K562 (cell line): ENCODE results near the gene PCNX4. TPM values are rescaled to one million over a fixed set of nuclear protein-coding genes. Genes with fewer than 3 reads are reported as not detected.

Experiments used
- ATAC-seq: fragments of 200-7000 bp; cut with Tn5 transposase; 3 replicates; pipeline ENCODE4 v1.9.1; 2020; ENCODE audit warnings: moderate library complexity
- BruUV-seq: library from RNA; stranded (reverse); fragments of 400-500 nt; replicated peaks from 2 replicates; lab custom pipeline; 2021; lab: Mats Ljungman, UMichigan
- CTCF ChIA-PET: fragments of 300-600 bp; formaldehyde crosslinking; extraction: SDS; loops from one replicate; lab custom pipeline; 2021; ENCODE audit warnings: low intra/inter-chr PET ratio; lab: Yijun Ruan, JAX
- POLR2A ChIA-PET: fragments of 300-600, 350-650 bp; sonication (Branson Sonifier 250); formaldehyde crosslinking; extraction: SDS; loops from one replicate; lab custom pipeline; 2021; ENCODE audit warnings: antibody characterized with exemption, inconsistent platforms; lab: Yijun Ruan, JAX
- DNase-seq, 4 experiments: peaks; one replicate each; pipeline versions ENCODE4 v3.0.0 to v3.0.0-alpha.2; 2011 to 2018; ENCODE audit warnings: low spot score in 3 of 4, mixed read lengths in 3 of 4; ENCODE audit errors: extremely low read depth in 1 of 4
- FAIRE-seq: peaks from 2 replicates; lab custom pipeline; 2011; peaks lifted over from hg19 to GRCh38; lab: Jason Lieb, UNC
- H2AFZ ChIP-seq: 2 replicates; pipeline ENCODE4 v1.6.0; 2011; ENCODE audit warnings: low read depth, low read length, control low read depth, inconsistent platforms
- H3K27ac ChIP-seq: fragments of 200-600 bp; 3 replicates; pipeline ENCODE4 v1.8.0; 2011; ENCODE audit warnings: low read depth, mild to moderate bottlenecking, control low read depth, inconsistent platforms, low read length, moderate library complexity, mixed read lengths; ENCODE audit errors: extremely low read depth
- H3K27me3 ChIP-seq, 2 experiments: fragments of 300-600 bp in 1 of 2; 2 replicates in 1 of 2; 3 replicates in 1 of 2; pipeline versions ENCODE4 v1.6.0 to v1.8.0; 2011; ENCODE audit warnings: inconsistent platforms in 2 of 2, low read length in 2 of 2, mild to moderate bottlenecking in 1 of 2, mixed read lengths in 1 of 2, moderate library complexity in 1 of 2; ENCODE audit not compliant: control insufficient read depth in 2 of 2, insufficient read depth in 2 of 2
- H3K36me3 ChIP-seq: fragments of 300-600 bp; 3 replicates; pipeline ENCODE4 v1.8.0; 2011; ENCODE audit warnings: mild to moderate bottlenecking, low read length, inconsistent platforms; ENCODE audit not compliant: control insufficient read depth, insufficient read depth
- H3K4me1 ChIP-seq, 2 experiments: fragments of 200-600 bp in 1 of 2; replicated peaks in 1 of 2; 2 replicates in 1 of 2; 3 replicates in 1 of 2; pipeline versions ENCODE4 v1.5.1 to v1.8.0; 2011; ENCODE audit warnings: inconsistent platforms in 2 of 2, low read length in 2 of 2, mild to moderate bottlenecking in 1 of 2, mixed read lengths in 1 of 2, moderate library complexity in 1 of 2; ENCODE audit not compliant: control insufficient read depth in 2 of 2, insufficient read depth in 2 of 2
- H3K4me2 ChIP-seq: 2 replicates; pipeline ENCODE4 v1.6.1; 2011; ENCODE audit warnings: low read length, control low read depth, inconsistent platforms, mixed read lengths; ENCODE audit not compliant: insufficient read depth
- H3K4me3 ChIP-seq: fragments of 200-600 bp; sonication (generic), shearing (Covaris generic); 2 replicates; pipeline ENCODE4 v1.5.1; 2016; ENCODE audit warnings: control low read depth, inconsistent platforms
- H3K79me2 ChIP-seq: fragments of 200-600 bp; 3 replicates; pipeline ENCODE4 v1.8.0; 2011; ENCODE audit warnings: low read length, inconsistent platforms; ENCODE audit not compliant: control insufficient read depth, insufficient read depth
- H3K9ac ChIP-seq, 2 experiments: 2 replicates each; pipeline versions ENCODE4 v1.6.0 to v1.6.1; 2011; ENCODE audit warnings: low read depth in 2 of 2, low read length in 2 of 2, control low read depth in 1 of 2, inconsistent platforms in 1 of 2, mild to moderate bottlenecking in 1 of 2, mixed read lengths in 1 of 2; ENCODE audit not compliant: insufficient read depth in 1 of 2
- H3K9me1 ChIP-seq: one replicate; pipeline ENCODE4 v1.6.0; 2011; ENCODE audit warnings: inconsistent platforms, mild to moderate bottlenecking, low read length, moderate library complexity; ENCODE audit not compliant: control insufficient read depth, insufficient read depth
- H3K9me3 ChIP-seq: replicated peaks from 2 replicates; pipeline ENCODE4 v1.5.1; 2011; ENCODE audit warnings: low read depth, low read length, inconsistent platforms; ENCODE audit not compliant: control insufficient read depth, insufficient read depth
- H4K20me1 ChIP-seq: replicated peaks from 2 replicates; pipeline ENCODE4 v1.6.1; 2011; ENCODE audit warnings: low read length, inconsistent platforms, mixed read lengths; ENCODE audit not compliant: control insufficient read depth, insufficient read depth
- BRF2 ChIP-seq: IDR thresholded peaks from 3 replicates; pipeline ENCODE4 v1.6.1; 2011; ENCODE audit warnings: borderline replicate concordance, mild to moderate bottlenecking; ENCODE audit not compliant: insufficient read length, insufficient read depth
- C11orf30 ChIP-seq: fragments of 450-650 bp; IDR thresholded peaks from 2 replicates; pipeline ENCODE4 v1.6.1; 2016; ENCODE audit warnings: low read depth, mild to moderate bottlenecking
- CEBPB ChIP-seq: fragments of 450-650 bp; IDR thresholded peaks from 2 replicates; pipeline ENCODE4 v1.6.1; 2016; ENCODE audit warnings: missing genetic modification characterization, missing compliant biosample characterization
- CEBPG ChIP-seq, 3 experiments: fragments of 200-800 bp in 1 of 3; sonication (Bioruptor generic) in 1 of 3; sonication (generic) in 1 of 3; formaldehyde crosslinking in 1 of 3; IDR thresholded peaks in 2 of 3; conservative IDR thresholded peaks in 1 of 3; 2 replicates each; pipeline versions ENCODE4 v1.6.1 to v1.8.0; 2016 to 2022; ENCODE audit warnings: missing compliant biosample characterization in 2 of 3, missing genetic modification characterization in 2 of 3, mild to moderate bottlenecking in 1 of 3, missing genetic modification reagents in 1 of 3
- JUND ChIP-seq, 2 experiments: IDR thresholded peaks; 2 replicates in 1 of 2; 3 replicates in 1 of 2; pipeline ENCODE4 v1.6.1; 2011; ENCODE audit warnings: borderline replicate concordance in 2 of 2, low read depth in 2 of 2, low read length in 2 of 2, improper control_type of control experiment in 1 of 2, missing biosample characterization in 1 of 2, missing genetic modification characterization in 1 of 2, missing genetic modification reagents in 1 of 2
- ZBTB17 ChIP-seq: fragments of 450-650 bp; formaldehyde crosslinking; IDR thresholded peaks from 2 replicates; pipeline ENCODE4 v1.4.0; 2020; ENCODE audit warnings: mild to moderate bottlenecking
- ZKSCAN1 ChIP-seq: fragments of 150-350 bp; IDR thresholded peaks from 2 replicates; pipeline ENCODE4 v1.6.1; 2016; ENCODE audit warnings: low read depth, low read length
- ZNF316 ChIP-seq: fragments of 450-650 bp; IDR thresholded peaks from 2 replicates; pipeline ENCODE4 v1.6.1; 2016
- WGBS: fragments of 100-300 bp; shearing (Covaris generic); methylation state at CpG from one replicate; pipeline ENCODE4 v1.1.6; 2016; ENCODE audit warnings: low coverage, mixed read lengths; ENCODE audit not compliant: insufficient coverage; ENCODE audit errors: missing lambda C conversion rate; 5-methylcytosine and 5-hydroxymethylcytosine counted together
- in situ Hi-C: fragments of 300-500 bp; cut with MboI; formaldehyde crosslinking; loops from 4 replicates; pipeline ENCODE4 v1.15.0; 2018; ENCODE audit warnings: inconsistent platforms, mixed read lengths
- intact Hi-C: fragments of 100-400 bp; cut with micrococcal nuclease; formaldehyde crosslinking; loops from 2 replicates; pipeline ENCODE4 v1.14.2; 2022
- polyA plus RNA-seq, 8 experiments: library from polyadenylated mRNA; depleted of rRNA in 4 of 8; stranded (reverse) in 5 of 8; unstranded in 3 of 8; fragments of >200 nt; fragmentation: Nextera tagmentation in 2 of 8; fragmentation: Illumina TruSeq in 1 of 8; extraction: Ambion mirVana in 2 of 8; extraction: Trizol in 1 of 8; gene quantifications; 2 replicates each; pipeline versions ENCODE4 v1.2.1 to v1.2.3, GENCODE V29; 2011 to 2014; ENCODE audit warnings: inconsistent platforms in 1 of 8, missing spikeins in 1 of 8
- total RNA-seq, 7 experiments: library from RNA; depleted of rRNA in 6 of 7; stranded (reverse); fragments of >200 nt in 6 of 7; fragmentation: Illumina TruSeq in 2 of 7; extraction: Trizol in 2 of 7; gene quantifications; 2 replicates each; pipeline versions ENCODE4 v1.2.1 to v1.2.3, GENCODE V29; 2011 to 2021; ENCODE audit warnings: low replicate concordance in 1 of 7

Gene PCNX4
- total and polyA plus RNA-seq, 9 of the 15 experiments (the other 6 are each of a cell fraction or from before 2014, with no cell fraction given) = 10.0 to 41.2 (median 22.4) TPM

DNA sequence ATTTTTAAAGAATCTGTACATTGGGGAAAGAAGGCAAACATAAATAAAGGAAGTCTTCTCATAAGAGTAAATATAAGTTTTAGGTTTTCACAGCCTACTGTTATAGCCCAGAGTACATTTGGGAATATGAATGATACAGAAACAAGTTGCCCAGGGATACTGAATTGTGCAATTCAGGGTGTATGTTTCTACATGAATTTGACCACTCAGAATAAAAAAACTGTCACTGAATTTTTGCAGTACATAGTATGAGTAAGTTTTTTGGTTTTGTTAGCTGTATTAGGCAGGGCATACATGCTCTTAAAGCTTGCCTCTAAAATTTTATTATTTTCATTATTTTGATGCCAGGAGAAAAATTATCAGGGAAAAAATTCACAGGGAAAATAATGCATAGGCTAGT lies 6.6 kb upstream of the PCNX4 start:
- in situ Hi-C loops = no loop called here
- H3K36me3 ChIP-seq = no peaks in the 10 kb centered on the region
- no peaks in the 10 kb centered on the region for H3K9me1 ChIP-seq
- intact Hi-C loops = no loop called here
- no peak overlapping the region for H3K4me3 ChIP-seq
- no peaks in the 10 kb centered on the region for H4K20me1 ChIP-seq
- no peaks in the 10 kb centered on the region for H3K9me3 ChIP-seq
- H3K27ac ChIP-seq = no peak overlapping the region
- no peaks in the 10 kb centered on the region for H3K27me3 ChIP-seq
- H3K9ac ChIP-seq = no peak overlapping the region
- H2AFZ ChIP-seq = no peak overlapping the region
- FAIRE-seq (no peak), ATAC-seq (no peak), DNase-seq (no peak)
- ChIA-PET POLR2A (no interaction called here), CTCF (no interaction called here)
- H3K4me2 ChIP-seq = no peak overlapping the region
- BruUV-seq = no TSS peak
- peaks cover 0 to 7% of the 10 kb centered on the region in 2 experiments; a peak in 3 of 5 replicates for H3K4me1 ChIP-seq
- no peaks in the 10 kb centered on the region for H3K79me2 ChIP-seq
- TF ChIP-seq CEBPG (CRISPR knock-in tag; IDR thresholded peaks at IDR 0.05) = no peak
- TF ChIP-seq CEBPG (tag; conservative IDR thresholded peaks at IDR 0.05 in 1 of 2, IDR thresholded peaks at IDR 0.05 in 1 of 2) = peak in 1 of 2 experiments; percentile 21; a peak in 1 of 4 replicates
- TF ChIP-seq CEBPB (tag) = peak; percentile 41; the same call in 1 of the 2 replicates
- no peak for TF ChIP-seq JUND (IDR thresholded peaks at IDR 0.05; ENCODE audit: borderline replicate concordance, low read depth, low read length)
- no peak for TF ChIP-seq JUND (tag; IDR thresholded peaks at IDR 0.05; ENCODE audit: borderline replicate concordance, low read depth, low read length)
- no peak for TF ChIP-seq ZKSCAN1

DNA sequence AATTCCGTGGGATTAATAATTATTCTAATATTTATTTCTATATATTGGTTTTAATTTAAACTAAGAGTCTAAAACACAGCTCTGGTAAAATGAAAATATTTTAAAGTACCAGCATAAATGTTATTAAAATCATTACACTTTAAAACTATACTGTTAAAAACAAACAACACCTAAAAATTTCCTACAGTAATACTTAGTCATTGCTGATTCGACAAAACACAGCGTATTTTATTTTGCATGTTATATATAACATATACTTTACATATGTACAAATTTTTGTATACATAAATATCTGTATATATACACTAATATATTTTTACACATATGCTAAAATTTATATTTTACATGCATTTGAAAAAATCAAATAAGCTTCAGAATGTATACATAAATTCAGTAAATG lies 6.0 kb upstream of the PCNX4 start:
- in situ Hi-C loops (no loop called here), intact Hi-C loops (no loop called here)
- H3K4me3 ChIP-seq = no peak overlapping the region
- CTCF ChIA-PET = interaction anchor here (0.5 kb wide), 1 partner anchor 262 kb away, joined by 4 read pairs; no protein-coding TSS in a partner anchor
- H3K27me3 ChIP-seq = no peaks in the 10 kb centered on the region
- no peaks in the 10 kb centered on the region for H3K9me3 ChIP-seq
- TF ChIP-seq BRF2 (no peak), ZBTB17 (CRISPR knock-in tag) (no peak), C11orf30 (peak; percentile 49; the same call in 1 of the 2 replicates), ZNF316 (peak; percentile 70)
- H3K4me2 ChIP-seq = no peak overlapping the region
- POLR2A ChIA-PET = no interaction called here
- no peak overlapping the region for H3K27ac ChIP-seq
- no peak for ATAC-seq
- no peaks in the 10 kb centered on the region for H3K9me1 ChIP-seq
- H4K20me1 ChIP-seq = no peaks in the 10 kb centered on the region
- BruUV-seq = no TSS peak
- 48% methylated on average over 3 of the region's 3 CpGs for WGBS
- H2AFZ ChIP-seq = no peak overlapping the region
- DNase-seq = no peak
- no peak overlapping the region for H3K9ac ChIP-seq
- H3K79me2 ChIP-seq = no peaks in the 10 kb centered on the region
- no peaks in the 10 kb centered on the region for H3K36me3 ChIP-seq
- no peak for FAIRE-seq
- H3K4me1 ChIP-seq = peaks cover 0 to 7% of the 10 kb centered on the region in 2 experiments; a peak in 3 of 5 replicates
